ENCODE results near the gene FAAP100.
A peak's percentile ranks its signal among the peaks of the same experiment; 100 is the strongest.

FAAP100 gene

DNA sequence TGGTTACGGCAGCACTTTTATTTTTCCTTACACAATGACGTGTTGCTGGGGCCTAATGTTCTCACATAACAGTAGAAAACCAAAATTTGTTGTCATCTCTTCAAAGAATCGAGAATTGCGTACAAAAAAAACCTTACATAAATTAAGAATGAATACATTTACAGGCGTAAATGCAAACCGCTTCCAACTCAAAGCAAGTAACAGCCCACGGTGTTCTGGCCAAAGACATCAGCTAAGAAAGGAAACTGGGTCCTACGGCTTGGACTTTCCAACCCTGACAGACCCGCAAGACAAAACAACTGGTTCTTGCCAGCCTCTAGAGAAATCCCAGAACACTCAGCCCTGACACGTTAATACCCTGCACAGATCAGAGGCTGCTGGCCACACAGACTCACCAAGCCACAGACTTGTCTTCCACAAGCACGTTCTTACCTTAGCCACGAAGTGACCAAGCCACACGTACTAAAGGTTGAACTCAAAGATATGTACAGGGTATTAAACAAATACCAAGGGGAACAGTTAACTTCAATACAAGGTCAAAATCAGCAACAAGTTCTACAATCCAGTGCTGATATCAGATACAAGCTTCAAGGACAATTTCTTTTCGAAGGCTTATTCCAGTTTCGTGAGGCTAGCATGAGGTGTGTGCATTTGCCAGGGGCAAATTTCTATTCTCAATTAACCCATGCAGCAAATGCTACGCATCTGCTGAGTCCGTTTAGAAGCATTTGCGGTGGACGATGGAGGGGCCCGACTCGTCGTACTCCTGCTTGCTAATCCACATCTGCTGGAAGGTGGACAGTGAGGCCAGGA is 42.0 kb downstream of the FAAP100 start:
- DNase-seq: no peak

DNA sequence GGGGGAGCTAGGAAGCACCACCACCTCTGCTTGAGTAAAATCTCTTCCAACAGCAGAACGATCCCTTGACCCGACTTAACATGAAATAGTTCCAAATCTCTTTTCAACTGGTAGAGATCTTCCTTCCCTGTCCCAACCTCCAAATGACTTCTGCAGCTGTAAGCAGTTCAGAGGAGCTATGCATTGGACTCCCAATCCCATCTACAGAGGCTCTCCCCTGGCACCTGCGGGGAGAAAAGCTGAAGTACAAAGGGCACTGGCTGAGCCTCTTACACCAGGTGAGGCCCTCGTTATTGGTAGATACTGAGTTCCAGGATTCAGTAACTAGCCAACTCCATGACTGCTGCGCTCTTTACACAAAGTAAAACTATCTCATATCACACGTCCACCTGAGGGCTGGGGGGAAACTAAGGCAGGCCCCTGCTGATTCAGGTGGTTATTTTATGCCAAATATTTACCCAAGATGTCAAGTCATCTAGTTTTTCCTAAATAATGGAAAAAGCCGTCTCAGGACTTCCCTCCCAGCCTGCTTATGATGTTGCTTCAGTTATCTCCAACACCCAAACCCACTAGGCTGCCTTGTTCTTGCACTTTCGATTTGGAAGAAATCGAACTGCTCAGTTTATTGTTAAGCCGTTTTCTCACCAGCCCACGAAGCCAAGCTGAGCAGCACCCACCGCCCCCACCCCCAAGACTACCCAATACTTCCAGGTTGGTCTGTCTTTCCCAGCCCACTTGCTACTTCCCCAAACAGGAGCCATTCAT is 42.8 kb downstream of the FAAP100 start:
- no peak for DNase-seq

DNA sequence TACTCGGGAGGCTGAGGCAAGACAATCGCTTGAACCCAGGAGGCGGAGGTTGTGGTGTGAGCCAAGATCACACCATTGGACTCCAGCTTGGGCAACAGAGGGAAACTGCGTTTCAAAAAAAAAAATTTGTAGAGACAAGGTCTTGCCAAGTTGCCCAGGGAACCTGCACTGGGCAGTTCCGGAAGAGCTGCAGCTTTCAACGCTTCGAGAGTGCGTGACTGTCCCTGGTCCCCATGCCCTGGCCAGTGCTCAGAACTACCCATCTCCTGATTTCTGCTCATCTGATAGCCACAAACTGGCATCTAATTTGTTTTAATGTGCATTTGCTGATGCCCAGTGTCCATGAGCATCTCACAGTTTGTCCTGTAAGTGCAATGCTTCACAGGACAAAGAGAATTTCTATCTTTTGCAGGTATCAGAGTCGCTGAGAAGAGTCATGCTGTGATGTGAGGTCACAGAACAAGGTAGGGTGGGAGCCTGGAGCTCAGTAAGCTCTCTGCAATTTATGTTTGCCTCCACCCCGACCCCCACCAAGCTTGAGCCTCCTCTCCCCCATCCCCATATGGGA is 43.4 kb downstream of the FAAP100 start:
- DNase-seq: no peak

DNA sequence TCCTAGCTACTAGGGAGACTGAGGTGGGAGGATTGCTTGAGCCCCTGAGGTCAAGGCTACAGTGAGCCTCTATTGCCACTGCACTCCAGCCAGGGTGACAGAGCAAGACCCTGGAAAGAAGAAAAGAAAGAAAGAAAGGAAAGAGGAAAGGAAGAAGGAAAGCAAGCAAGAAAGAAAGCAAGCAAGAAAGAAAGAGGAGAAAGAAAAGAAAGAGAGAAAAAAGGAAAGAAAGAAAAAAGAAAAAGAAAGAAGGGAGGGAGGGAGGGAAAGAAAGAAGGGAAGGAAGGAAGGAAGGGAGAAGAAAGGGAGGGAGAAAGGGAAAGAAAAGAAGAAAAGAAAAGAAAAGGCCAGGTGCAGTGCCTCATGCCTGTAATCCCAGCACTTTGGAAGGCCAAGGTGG is 48.5 kb downstream of the FAAP100 start:
- no peak for DNase-seq

DNA sequence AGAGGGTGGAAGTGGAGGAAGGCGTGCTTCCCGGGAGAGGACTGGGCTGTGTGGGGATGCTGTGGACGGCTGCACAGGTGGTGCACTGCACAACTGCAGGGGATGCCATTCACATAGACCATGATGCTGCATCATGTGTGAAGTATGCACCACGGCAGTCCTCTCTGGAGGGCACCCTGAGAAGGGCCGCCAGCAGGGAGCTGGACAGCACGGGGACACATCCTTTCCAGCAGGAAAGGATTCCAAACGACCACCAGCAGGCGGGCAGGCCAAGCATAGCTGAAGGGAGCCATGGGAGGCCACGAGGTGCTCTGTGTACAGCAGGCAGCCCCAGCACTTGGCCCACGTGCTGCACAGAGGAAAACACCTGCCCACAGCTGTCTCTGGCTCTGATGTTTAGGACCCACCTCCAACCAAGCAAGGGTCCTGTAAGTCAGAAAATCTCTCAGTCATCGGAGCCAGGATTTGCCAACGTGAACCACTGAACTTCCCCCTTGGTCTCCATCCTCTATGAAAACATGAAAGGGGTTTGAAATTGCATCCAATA is 49.6 kb downstream of the FAAP100 start:
- DNase-seq: no peak

DNA sequence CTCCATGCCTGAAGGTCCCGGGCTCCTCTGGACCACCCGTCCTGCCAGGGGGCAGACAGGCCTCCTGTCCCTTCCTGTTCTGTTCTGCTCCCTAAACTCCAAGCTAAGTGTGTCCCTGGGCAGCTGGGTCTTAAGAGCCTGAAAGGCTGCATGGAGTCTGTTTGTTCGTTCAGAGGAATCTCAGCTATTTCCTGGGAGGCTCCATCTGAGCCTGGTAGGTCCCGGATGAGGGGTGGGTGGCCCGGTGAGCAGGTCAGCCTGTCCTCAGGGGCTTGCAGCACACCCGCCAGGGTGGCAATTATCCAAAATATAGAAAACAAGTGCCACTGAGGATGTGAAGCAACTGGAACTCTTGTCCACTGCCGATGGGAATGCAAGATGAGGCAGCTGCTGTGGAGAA is 52.1 kb downstream of the FAAP100 start:
- DNase-seq: no peak

DNA sequence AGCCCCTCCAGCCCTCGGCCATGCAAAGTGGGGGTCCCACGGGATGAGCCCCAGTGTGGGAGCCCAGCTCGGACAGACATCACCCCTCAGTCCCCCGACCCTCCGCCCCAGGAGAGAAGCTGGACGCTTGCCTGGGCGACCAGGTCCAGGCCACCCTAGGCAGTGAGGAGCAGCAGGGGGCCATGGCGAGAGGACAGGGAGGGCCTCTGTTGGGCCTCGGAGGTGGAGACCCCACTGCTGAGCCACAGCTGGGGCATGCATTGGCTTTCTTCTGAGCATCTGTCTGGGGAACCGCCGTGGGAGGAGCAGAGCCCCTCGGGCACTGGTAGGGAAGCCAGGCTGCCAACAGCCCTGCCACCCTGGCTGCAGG is 52.6 kb downstream of the FAAP100 start:
- no peak for DNase-seq

DNA sequence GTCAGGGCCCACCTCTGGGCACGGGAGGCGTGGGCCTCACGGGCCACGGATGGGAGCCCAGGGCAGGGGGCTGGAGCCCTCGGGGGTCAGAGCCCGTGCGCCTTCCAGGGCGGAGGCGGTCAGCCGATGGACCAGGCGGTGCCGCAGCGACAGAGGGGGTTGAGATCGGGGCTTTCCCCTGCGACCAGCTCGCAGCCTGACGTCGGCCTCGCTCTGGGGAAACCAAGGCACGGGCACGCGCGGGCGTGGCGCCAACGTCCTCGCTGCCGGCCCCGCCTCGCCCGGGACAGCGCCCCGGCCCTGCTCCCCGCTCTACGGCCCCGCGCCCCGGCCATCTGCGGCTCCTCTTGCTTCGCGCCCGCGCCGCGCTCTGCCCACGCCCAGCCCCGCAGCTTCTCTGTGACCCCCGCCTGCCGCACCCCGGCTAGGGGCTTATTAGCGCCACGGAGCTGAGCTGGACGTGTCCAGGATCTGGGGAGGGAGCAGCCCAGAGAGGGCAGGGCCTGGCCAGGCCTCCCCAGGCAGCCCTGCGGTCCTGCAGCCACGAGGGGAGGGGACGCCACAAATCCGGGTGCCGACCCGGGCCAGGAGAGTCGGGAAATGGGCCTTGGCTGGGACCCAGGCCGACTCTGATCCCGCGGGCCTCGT is 53.1 kb downstream of the FAAP100 start:
- no peak for DNase-seq

DNA sequence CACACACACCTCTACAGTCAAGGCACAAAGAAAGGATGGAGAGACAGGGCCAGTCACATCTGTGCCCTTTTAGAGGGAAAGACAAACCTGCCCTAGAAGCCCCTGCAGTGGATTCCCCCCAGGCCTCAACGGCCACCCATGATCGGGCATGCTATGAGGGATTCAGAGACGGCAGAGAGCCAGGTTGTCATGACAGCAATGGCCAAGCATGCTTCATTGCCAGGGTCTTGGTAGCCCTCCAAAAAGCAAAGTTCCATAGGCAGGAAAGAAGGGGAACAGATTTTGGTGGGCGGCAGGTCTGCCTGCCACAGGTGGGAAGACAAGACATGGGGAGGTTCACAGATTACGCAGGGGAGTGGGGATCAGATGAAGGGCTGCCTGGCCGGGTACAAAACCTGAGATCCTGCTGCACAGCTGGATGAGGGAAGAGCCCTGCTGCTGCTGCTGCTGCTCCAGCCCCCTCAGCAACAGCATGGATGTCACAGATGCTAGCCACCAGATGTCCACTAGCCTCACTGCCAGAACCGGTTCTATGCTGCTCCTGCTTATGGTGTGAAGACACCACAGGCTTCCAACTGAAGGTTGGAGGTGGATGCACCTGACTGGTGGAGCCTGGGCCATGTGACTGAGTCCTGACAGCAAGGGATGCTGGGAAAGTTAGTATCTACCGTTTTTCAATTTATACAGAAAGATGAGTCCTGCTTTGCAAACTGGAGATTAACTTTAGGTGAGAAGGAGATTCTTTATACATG is 57.4 kb downstream of the FAAP100 start:
- DNase-seq: peak; percentile 72

DNA sequence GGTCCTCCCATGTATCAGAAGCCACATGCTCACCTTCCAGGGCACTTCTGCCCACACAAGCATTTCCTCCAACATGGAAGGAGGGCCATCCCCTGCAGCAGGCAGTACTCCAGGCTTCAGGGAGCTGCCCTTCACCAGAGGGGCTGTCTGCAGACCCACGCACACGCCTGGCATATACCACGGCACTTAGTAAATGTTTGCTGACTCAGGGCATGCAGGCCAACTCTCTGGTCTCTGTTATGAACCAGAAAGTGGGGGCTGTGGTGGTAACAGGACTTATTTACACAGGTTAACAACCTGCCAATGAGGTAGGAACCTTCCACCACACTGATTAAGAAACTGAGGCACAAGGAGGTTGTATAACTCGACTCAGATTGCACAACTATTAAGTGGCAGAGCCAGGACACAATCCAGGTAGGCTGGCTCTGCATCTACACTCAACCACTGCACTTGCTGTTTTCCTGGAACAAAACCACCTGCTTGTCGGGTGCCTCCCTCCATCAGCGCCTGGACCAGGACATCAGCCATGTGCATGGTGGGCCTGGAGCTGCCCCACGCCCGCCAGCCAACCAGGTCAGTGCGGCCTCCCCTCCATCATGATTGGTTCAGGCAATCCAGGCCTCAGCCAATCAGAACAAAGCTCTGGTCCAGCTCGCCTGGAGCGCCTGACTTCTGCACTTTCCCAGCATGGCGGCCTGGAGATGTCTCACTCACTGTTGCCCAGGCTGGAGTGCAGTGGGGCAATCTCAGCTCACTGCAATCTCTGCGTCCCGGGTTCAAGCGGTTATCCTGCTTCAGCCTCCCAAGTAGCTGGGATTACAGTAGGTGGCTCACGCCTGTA is 58.7 kb downstream of the FAAP100 start:
- no peak for DNase-seq

DNA sequence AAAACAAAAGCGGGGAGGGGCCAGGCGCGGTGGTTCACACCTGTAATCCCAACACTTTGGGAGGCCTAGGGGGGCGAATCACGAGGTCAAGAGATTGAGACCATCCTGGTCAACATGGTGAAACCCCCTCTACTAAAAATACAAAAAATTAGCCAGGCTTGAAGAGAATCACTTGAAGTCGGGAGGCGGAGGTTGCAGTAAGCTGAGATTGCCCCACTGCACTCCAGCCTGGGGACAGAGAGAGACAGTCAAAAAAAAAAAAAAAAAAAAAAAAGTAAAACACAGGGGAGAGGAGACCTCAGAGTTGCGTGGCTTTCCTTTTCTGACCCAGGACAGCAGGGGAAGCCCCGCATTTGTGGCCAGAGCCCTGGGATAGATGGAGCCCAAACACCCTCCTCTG is 59.4 kb downstream of the FAAP100 start:
- no peak for DNase-seq

DNA sequence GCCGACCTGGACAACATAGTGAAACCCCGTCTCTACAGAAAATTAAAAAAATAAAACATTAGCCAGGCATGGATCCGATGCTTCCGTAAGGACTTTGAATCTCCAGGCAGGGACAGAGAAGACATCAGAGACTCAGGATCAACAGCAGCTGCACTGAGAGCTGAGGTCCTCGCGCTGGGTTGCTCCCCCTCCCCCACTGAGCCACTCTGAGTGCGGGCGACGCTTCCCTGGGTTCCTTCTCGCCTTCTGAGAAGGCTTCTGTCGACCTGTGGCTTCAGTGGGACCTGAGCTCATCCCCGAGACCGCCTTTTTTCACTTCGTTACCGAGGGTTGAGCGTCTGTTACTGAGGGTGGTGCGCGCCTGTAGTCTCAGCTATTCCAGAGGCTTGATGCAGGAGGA is 60.0 kb downstream of the FAAP100 start:
- DNase-seq: peak; percentile 29

DNA sequence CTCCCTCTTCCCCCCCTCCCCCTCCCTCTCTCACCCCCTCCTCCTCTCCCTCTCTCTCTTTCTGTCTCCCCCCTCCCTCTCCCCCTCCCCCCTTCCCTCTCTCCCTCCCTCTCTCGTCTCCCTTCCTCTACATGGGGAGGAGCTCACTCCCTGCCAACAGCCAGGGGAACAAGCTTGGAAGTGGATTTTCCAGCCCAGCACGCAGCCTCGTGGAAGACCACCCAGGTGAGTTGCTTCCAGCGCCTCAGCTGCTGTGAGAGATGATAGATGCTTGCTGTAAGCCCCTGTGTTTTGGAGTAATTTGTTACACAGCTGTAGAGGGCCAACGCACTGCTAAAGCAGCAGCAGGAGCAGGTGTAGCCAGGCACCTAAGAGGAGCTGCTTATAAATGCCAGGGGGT is 60.4 kb downstream of the FAAP100 start:
- no peak for DNase-seq

DNA sequence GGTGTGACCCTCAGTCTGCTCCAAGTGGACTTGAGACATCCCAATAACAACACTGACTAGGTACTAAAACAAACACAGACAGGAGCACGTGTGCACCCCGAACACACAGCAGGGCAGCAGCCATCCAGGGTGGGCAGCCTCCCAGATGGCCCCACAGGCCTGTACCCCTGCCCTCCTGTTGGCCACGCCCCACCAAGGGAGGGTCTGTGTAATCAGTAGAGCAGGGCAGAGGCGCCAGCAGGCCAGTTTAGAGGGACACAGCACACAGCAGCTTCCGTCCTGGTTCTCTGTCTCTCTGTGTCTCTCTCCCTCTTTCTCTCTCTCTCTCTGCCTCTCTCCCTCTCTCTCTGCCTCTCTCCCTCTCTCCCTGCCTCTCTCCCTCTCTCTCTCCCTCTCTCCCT is 61.0 kb downstream of the FAAP100 start:
- no peak for DNase-seq

DNA sequence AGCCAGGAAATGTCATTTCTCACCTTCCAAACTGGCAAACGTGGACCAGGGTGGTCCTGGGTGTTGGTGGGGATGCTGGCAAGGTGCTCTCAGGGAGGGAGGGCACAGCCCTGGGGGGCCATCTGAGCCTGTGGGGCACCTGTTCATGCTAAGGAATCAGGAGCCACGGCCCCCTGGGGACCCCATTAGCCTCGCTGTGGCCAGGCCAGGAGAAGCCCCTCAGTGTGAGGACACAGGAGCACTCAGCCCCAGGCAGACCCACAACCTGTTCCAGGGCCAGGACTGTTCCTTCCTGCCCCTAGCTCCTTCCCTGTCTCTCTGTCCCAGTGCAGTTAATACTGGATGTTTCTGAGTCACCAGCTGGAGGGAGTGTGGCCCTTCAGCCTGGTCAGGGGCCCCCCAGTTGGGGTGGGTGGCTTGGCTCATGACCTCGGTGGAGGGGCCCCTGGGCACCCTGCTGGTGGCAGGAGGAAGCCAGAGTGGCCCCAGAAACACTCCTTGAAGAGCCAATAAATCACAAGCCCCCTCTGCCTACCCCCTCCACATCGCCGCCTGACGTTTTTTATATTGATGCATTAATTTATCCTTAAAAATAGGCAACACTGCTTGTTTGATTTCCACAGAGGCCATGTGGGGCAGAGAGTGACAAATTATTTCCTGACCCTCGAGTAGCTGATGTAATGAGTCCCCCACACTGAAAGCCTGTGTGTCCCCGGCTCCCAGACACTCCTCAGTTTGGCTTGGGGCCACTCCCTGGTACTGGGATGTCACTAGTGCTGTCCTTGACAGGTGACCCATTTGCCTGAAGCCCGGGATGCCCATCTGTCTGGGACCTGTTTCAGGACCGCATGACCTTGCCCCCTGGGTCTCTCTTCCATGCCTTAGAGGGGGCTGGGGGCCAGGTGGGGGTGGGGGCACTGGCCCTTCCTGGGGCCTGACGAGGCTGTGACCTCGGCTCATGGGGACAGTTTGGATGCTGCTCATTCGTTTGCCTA is 61.9 kb downstream of the FAAP100 start:
- no peak for DNase-seq

Data from SHP77 treated with DMSO at 0.1 percent for 48 hours (cell line).